IPS DF 4.7 (cell line): ENCODE measurements around the gene OR2B2.

Experiments
- DNase-seq: peaks from one replicate; pipeline ENCODE4 v3.0.0-alpha.2; 2013; ENCODE audit warnings: low spot score; ENCODE audit errors: extremely low read depth

Gene OR2B2

GRCh38 chr6:27893836-27894807 lies 18.1 kb downstream of the OR2B2 start:
- DNase-seq: no peak

GRCh38 chr6:27893059-27893835 lies 18.9 kb downstream of the OR2B2 start:
- no peak for DNase-seq

- no peak for DNase-seq
Measured at GRCh38 chr6:27892649-27893058, 19.5 kb downstream of the OR2B2 start.

- no peak for DNase-seq
Measured at GRCh38 chr6:27891320-27891875, 20.8 kb downstream of the OR2B2 start.

- no peak for DNase-seq
Measured at GRCh38 chr6:27890445-27891319, 21.5 kb downstream of the OR2B2 start.

- DNase-seq: no peak
Measured at GRCh38 chr6:27889628-27890444, 22.4 kb downstream of the OR2B2 start.

- no peak for DNase-seq
Measured at GRCh38 chr6:27889275-27889627, 22.9 kb downstream of the OR2B2 start.

GRCh38 chr6:27888566-27888965 lies 23.6 kb downstream of the OR2B2 start:
- DNase-seq: no peak

- DNase-seq: no peak
Measured at GRCh38 chr6:27886073-27886472, 26.1 kb downstream of the OR2B2 start.

- DNase-seq: no peak
Measured at GRCh38 chr6:27883136-27883535, 29.1 kb downstream of the OR2B2 start.

GRCh38 chr6:27882624-27883023 lies 29.6 kb downstream of the OR2B2 start:
- no peak for DNase-seq

- no peak for DNase-seq
Measured at GRCh38 chr6:27879837-27880236, 32.4 kb downstream of the OR2B2 start.

GRCh38 chr6:27874016-27874415 lies 38.2 kb downstream of the OR2B2 start:
- no peak for DNase-seq

GRCh38 chr6:27873021-27873940 lies 38.9 kb downstream of the OR2B2 start:
- no peak for DNase-seq

GRCh38 chr6:27872642-27873020 lies 39.6 kb downstream of the OR2B2 start:
- no peak for DNase-seq

- DNase-seq: no peak
Measured at GRCh38 chr6:27871924-27872638, 40.1 kb downstream of the OR2B2 start.

- DNase-seq: no peak
Measured at GRCh38 chr6:27870291-27870870, 41.8 kb downstream of the OR2B2 start.

GRCh38 chr6:27868311-27868710 lies 43.9 kb downstream of the OR2B2 start:
- DNase-seq: no peak
